GM10248 (cell line): ENCODE data around the gene TAB2.

Source experiments
- CTCF ChIA-PET: fragments of 300-600 bp; sonication (Branson Sonifier 250); formaldehyde crosslinking; extraction: SDS; loops from one replicate; lab custom pipeline; 2021; ENCODE audit warnings: antibody characterized with exemption; lab: Yijun Ruan, JAX
- POLR2A ChIA-PET: fragments of 350-650 bp; sonication (Branson Sonifier 250); formaldehyde crosslinking; extraction: SDS; loops from one replicate; lab custom pipeline; 2020; ENCODE audit warnings: antibody characterized with exemption; lab: Yijun Ruan, JAX
- DNase-seq: peaks from one replicate; pipeline ENCODE4 v3.0.0; 2012; ENCODE audit errors: extremely low spot score
- CTCF ChIP-seq: IDR thresholded peaks from 2 replicates; pipeline ENCODE4 v1.5.1; 2012; ENCODE audit warnings: mild to moderate bottlenecking, low read depth; ENCODE audit errors: extremely low read depth, missing control alignments, control extremely low read depth

The TAB2 gene

GRCh38 chr6:149323353-149323752 lies 5.8 kb downstream of the TAB2 start:
- POLR2A ChIA-PET, result no interaction called here
- CTCF ChIA-PET, result interaction anchor here (0.8 to 2.5 kb wide), 8 partner anchors 10 to 109 kb away, joined by 3 to 10 read pairs (median 4); no protein-coding TSS in a partner anchor
- TF ChIP-seq CTCF, result no peak
- DNase-seq, result no peak

GRCh38 chr6:149323925-149324324 lies 6.4 kb downstream of the TAB2 start:
- no peak for TF ChIP-seq CTCF
- ChIA-PET POLR2A (no interaction called here), CTCF (interaction anchor here (0.6 to 1.9 kb wide), 5 partner anchors 9 to 268 kb away, joined by 3 to 7 read pairs (median 4); no protein-coding TSS in a partner anchor)
- DNase-seq, result no peak

GRCh38 chr6:149324428-149324827 lies 6.9 kb downstream of the TAB2 start:
- DNase-seq, result no peak
- no peak for TF ChIP-seq CTCF
- ChIA-PET POLR2A (interaction anchor here (0.6 to 1.5 kb wide), 3 partner anchors 14 to 95 kb away, joined by 3 to 5 read pairs (median 5); no protein-coding TSS in a partner anchor), CTCF (interaction anchor here (0.6 to 1.9 kb wide), 4 partner anchors 9 to 267 kb away, joined by 3 to 7 read pairs (median 4); no protein-coding TSS in a partner anchor)

GRCh38 chr6:149325648-149326236 lies 8.2 kb downstream of the TAB2 start:
- POLR2A ChIA-PET, result interaction anchor here (1.5 kb wide), 1 partner anchor 12 kb away, joined by 5 read pairs; no protein-coding TSS in a partner anchor
- CTCF ChIA-PET, result interaction anchor here (1.9 to 2.1 kb wide), 2 partner anchors 8 to 15 kb away, joined by 5 to 7 read pairs; no protein-coding TSS in a partner anchor

GRCh38 chr6:149327638-149328037 lies 10.1 kb downstream of the TAB2 start:
- no peak for DNase-seq
- CTCF ChIA-PET, result interaction anchor here (1.3 to 1.7 kb wide), 3 partner anchors 8 to 15 kb away, joined by 3 to 7 read pairs (median 3); no protein-coding TSS in a partner anchor
- POLR2A ChIA-PET, result no interaction called here

More at GRCh38 chr6:149325648-149326236, 8.2 kb downstream of the TAB2 start:
- TF ChIP-seq CTCF, result no peak
- no peak for DNase-seq

GRCh38 chr6:149328083-149328482 lies 10.6 kb downstream of the TAB2 start:
- ChIA-PET POLR2A (no interaction called here), CTCF (interaction anchor here (1.3 to 1.7 kb wide), 3 partner anchors 8 to 15 kb away, joined by 3 to 7 read pairs (median 3); no protein-coding TSS in a partner anchor)
- TF ChIP-seq CTCF, result no peak
- no peak for DNase-seq

More at GRCh38 chr6:149327638-149328037, 10.1 kb downstream of the TAB2 start:
- TF ChIP-seq CTCF, result no peak
